Gastroesophageal sphincter (tissue), 3 donors: ENCODE data around the gene MMP20.

ENCODE experiments used
- CTCF ChIP-seq, 4 experiments: fragments of 200-600 bp in 2 of 4; fragments of 450-650 bp in 2 of 4; sonication (generic) in 1 of 4; IDR thresholded peaks; one replicate each; pipeline ENCODE4 v1.5.1; 2017 to 2019; ENCODE audit warnings: antibody characterized with exemption in 4 of 4, mild to moderate bottlenecking in 2 of 4, moderate library complexity in 2 of 4
- EP300 ChIP-seq: sonication (generic); formaldehyde crosslinking; IDR thresholded peaks from one replicate; pipeline ENCODE4 v1.6.1; 2017; ENCODE audit warnings: antibody characterized with exemption, mild to moderate bottlenecking
- POLR2A ChIP-seq, 2 donors: fragments of 450-650 bp; IDR thresholded peaks; one replicate each; pipeline ENCODE4 v1.6.1; 2017; ENCODE audit warnings: antibody characterized with exemption in 2 of 2, mild to moderate bottlenecking in 2 of 2, moderate library complexity in 1 of 2

- TF ChIP-seq CTCF (IDR thresholded peaks at IDR 0.05) (no peak), EP300 (no peak), POLR2A (IDR thresholded peaks at IDR 0.05) (no peak)
Observed at GRCh38 chr11:102643941-102644340, 18.8 kb upstream of the MMP20 start.
